PFSK-1 (cell line): ENCODE results near the gene NSUN2.

Experiments used
- POLR2AphosphoS5 ChIP-seq: IDR thresholded peaks from 2 replicates; pipeline ENCODE4 v1.6.1; 2012; ENCODE audit warnings: low read depth, mild to moderate bottlenecking, control low read depth, low read length, moderate library complexity
- REST ChIP-seq, 2 experiments: IDR thresholded peaks; 2 replicates each; pipeline versions ENCODE4 v1.6.1 to v1.8.0; 2011 to 2012; ENCODE audit warnings: low read depth in 2 of 2, low read length in 2 of 2, control low read depth in 1 of 2, inconsistent platforms in 1 of 2, mild to moderate bottlenecking in 1 of 2, moderate library complexity in 1 of 2; ENCODE audit not compliant: insufficient read depth in 1 of 2
- TAF1 ChIP-seq: IDR thresholded peaks from 2 replicates; pipeline ENCODE4 v1.6.1; 2012; ENCODE audit warnings: low read length, control low read depth, borderline replicate concordance; ENCODE audit not compliant: insufficient read depth

DNA sequence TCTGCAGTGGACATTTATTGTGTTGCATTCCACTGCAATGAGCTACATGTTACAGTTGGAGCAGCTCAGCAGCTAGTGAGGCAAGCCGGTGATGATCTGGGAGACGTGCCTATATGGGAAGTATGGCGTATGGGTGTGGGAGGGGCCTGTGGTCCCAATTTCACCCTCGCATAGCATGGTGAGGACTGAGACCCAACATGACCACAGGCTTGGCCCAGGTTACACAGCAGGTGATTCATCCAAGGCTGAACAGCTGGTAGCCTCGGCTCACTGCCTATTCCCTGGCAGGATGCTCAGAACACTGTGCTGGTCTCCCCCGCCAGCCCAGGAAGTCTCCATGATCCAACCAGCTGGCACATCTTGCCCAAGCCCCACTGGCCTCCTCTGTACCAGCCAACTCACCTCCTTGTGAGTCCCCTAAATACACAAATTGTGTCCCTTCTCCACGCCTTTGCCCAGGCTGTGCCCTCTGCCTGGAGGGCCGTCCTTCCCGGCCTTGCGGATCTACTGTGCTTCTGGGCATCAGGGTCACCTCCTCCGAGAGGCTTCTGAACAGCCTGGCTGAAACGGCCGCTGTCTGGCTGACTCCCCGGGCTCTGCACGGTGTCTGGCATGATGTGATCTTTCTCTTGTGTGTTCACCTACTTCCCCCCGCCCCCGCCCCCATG is 81.4 kb downstream of the NSUN2 start:
- TF ChIP-seq POLR2AphosphoS5 (no peak), TAF1 (no peak), REST (IDR thresholded peaks at IDR 0.05; ENCODE audit: insufficient read depth in 1 of 2, low read depth in 2 of 2, low read length in 2 of 2) (no peak)
